Limb (tissue), 2 donors: ENCODE measurements around the gene NDUFAF5.
A peak's percentile ranks its signal among the peaks of the same experiment; 100 is the strongest.

ENCODE experiments used
- DNase-seq, 2 donors: peaks; one replicate each; pipeline ENCODE4 v3.0.0-alpha.2; 2016; ENCODE audit errors: extremely low spot score in 2 of 2

Gene NDUFAF5

DNA sequence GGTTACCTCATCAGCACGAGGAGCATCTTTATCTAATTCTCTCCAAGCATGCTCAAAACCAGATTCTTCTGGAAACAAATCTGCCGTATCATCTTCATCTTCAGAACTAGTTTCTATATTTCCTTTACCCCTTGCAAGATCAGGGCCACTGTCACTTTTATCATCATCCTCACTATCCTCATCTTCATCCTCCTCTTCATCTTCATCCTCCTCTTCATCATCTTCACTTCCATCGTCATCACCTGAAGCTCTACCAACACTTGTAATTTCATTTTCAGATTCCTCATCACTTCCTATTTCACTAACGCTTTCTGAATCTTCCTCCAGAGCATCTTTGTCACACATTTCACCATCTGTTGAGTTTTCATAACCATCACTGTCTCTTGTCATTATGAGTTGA, 9.0 kb upstream of the NDUFAF5 start:
- DNase-seq = no peak

DNA sequence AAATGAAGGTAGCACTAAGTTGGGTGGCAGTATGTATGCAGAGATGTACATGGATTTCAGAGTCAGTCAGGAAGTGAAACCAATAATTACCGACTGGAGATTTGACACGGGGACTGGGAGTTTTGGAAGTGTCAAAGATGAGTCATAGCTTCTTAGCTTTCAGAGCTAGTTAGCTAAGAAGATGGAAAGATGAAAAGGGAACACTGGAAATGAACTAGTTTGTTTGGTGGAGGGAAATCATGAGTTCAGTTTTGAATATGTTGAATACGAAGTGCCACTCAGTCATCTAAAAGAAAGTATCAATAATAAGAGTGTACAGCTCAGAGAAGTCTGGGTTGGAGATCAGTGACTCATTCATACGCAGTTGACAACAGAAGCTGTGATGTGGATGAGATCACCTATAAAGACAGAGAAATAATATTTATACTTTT, 7.6 kb upstream of the NDUFAF5 start:
- no peak for DNase-seq

DNA sequence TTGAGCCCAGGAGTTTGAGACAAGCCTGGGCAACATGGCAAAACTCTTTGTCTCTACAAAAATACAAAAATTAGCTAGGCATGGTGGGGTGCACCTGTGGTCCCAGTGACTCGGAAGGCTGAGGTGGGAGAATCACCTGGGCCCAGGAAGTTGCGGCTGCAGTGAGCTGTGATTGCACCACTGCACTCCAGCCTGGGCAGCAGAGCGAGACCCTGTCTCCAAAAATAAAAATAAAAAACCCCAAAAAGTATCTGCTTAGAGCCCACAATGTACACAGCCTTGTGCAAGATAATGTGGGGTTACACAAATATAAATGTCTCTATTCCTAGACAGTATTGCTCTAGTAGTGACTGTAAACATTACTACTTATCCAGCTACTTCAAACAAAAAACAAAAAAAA, 6.0 kb upstream of the NDUFAF5 start:
- no peak for DNase-seq

GRCh38 chr20:13783528-13783927, 1.3 kb upstream of the NDUFAF5 start:
- no peak for DNase-seq

- no peak for DNase-seq
These were observed 446 bp upstream of the NDUFAF5 start for GRCh38 chr20:13784271-13784892.

DNA sequence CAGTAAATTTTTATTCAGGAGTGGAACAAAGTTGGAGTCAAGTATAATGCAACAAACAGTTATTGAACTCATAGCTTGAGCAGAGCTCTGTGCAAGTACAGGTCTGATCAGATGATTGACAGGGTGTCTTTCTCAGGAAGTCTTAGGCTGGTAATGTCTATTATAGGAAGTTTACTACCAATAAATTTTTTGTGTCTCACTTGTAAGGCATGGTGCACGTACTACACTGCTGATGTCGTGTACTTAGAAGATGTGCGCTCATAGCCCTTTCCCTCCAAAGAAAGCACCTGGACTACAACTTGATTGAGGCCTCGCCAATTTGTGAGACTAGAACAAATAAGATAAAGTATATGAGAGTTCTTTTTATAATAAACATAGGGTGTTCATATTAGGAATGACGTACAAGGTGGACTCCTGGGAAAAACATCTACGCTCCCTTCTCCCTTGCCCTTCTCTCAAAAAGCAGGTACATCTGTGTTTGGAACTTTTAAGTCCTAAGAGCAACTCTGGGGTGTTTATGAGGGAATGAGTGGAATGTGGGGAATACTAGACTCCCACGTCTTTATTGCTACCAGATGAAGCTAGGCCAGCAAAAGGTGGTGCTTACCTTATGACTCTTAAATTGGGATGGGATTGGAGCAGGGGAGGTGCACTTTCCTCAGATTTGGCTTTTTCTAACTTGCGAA, 1.5 kb downstream of the NDUFAF5 start:
- DNase-seq = no peak

DNA sequence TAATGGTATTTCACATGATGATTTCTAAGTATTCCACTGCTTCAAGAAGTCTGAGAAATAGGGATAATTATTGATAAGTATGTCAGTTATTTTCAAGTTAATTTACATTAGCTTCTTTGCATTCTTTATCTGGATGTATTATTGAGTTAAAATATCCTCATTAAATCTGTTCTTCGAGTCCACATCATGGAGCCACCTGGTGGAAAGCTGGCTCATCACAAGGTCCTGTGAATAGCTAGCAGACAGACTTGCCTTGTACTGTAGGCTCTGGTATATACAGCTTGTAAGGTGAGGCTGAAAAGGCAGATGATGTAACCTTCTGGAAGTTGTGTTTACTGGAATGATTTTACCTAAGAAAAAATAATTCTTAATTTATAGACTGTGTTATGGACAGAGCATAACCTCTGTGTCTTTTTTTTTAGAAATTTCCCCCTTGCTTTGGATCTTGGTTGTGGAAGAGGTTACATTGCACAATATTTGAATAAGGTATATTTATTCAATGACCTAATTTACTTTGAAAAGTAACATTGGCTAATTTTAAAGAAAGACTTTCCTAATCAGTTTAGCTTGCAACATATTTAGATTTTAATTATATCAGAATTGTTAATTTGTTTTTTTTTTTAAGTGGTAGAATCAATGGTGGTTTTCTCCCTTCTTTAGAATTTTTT, 3.5 kb downstream of the NDUFAF5 start:
- DNase-seq = peak; percentile 43 to 56

- DNase-seq = no peak
These were observed 5.9 kb downstream of the NDUFAF5 start for GRCh38 chr20:13790708-13791107.

GRCh38 chr20:13791540-13792459, 7.0 kb downstream of the NDUFAF5 start:
- DNase-seq = no peak

- no peak for DNase-seq
These were observed 8.2 kb downstream of the NDUFAF5 start for GRCh38 chr20:13793001-13793400.

GRCh38 chr20:13794667-13795066, 9.8 kb downstream of the NDUFAF5 start:
- DNase-seq = no peak

DNA sequence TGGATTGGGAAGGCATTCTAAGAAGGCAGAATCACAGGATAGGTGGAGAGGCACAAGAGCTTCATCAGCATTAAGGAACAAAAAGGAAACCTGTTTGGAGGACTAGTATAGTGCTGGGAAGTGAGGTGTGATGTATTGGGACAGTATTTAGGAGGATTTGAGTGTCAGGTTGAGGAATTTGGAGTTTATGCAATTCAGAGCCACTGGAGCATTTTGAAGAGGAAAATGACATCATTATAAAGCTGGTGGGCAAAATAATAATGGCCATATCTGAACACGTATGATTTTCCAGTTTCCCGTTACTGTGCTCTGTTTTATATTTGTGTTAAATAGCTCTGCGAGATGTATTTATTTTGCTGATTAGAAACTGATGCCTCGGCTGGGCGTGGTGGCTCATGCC, 14.2 kb downstream of the NDUFAF5 start:
- no peak for DNase-seq

- DNase-seq = no peak
These were observed 15.1 kb downstream of the NDUFAF5 start for GRCh38 chr20:13799974-13800373.

DNA sequence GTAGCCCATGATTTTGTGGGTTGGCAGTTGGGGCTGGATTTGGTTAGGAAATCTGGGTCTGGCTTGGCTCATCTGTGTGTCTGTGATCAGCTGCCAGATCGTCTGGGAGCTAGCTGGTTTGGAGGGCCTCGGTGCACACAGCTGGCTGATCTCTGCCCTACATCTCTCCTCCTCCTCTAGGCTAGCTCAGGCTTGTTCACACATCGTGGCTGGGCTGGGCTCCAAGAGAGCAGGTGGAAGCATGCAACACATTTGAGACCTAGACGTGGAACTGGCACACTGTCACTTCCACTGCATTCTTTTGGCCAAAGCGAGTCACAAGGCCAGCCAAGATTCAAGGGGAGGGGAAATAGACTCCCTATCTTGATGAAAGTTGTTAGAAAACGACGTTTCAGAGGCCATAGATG, 15.9 kb downstream of the NDUFAF5 start:
- DNase-seq = peak; percentile 71 to 87

- no peak for DNase-seq
These were observed 24.5 kb downstream of the NDUFAF5 start for GRCh38 chr20:13809373-13809772.

GRCh38 chr20:13809855-13810254, 25.0 kb downstream of the NDUFAF5 start:
- no peak for DNase-seq

DNA sequence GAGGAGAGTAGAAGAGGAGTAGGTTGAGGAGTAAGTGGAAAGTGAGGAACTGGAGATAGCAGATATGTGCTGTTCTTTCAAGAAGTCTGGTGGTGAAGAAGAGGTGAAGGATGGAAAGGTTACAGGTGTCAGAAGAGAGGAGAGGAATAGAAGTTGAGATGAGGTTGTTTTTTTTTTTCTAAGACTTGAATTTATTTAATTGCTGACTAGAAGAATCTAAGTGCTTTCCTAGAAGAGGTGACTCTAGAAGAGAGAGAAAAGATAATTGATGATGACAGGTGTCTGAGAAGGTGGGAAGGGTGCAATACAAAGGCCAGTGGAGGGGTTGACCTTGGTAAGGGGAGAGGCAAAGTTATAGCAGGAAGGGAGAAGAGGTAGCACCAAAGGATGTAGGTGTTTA, 25.6 kb downstream of the NDUFAF5 start:
- DNase-seq = no peak

- no peak for DNase-seq
These were observed 29.1 kb downstream of the NDUFAF5 start for GRCh38 chr20:13813910-13814309.

GRCh38 chr20:13814672-13815071, 29.8 kb downstream of the NDUFAF5 start:
- DNase-seq = no peak

DNA sequence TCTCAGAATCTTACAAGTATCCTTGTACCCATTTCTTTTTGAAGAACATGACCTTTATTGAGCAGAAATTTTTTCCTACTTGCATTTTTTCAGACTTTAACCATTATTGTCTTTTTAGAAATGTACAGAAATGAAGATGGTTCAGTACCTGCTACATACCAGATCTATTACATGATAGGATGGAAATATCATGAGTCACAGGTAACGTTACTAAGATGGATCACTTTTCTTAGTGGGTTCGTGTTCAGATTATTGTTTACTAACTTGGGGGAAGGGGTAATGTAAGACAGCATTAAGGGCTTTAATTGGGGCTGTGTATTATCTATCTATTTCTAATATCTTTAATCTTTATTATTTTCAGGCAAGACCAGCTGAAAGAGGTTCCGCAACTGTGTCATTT, 31.9 kb downstream of the NDUFAF5 start:
- DNase-seq = no peak

DNA sequence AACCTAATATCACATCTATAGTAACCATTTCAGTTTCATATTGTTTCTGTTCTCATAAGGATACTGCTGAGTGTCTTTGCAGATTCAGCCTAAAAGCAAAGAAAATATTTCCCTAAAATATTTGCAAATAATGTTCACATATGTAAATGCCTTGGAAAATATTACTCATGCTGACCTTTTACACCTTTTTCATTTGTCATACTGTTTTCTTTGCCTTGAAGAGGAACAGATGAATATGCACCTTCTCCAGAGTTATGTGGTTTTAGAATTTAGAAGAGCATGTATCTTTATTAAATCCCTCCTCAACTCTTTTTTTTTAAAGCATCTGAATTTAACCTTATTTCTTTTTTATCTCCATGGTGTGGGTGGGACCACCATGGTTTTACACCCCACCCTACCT, 32.5 kb downstream of the NDUFAF5 start:
- DNase-seq = no peak
